ENCODE measurements around the gene ACKR4.
"Not testable (repeated sequence)": the region's sequence is repeated elsewhere in the genome, so short reads cannot be mapped to it uniquely, and the experiment has no call there.

ACKR4 gene

DNA sequence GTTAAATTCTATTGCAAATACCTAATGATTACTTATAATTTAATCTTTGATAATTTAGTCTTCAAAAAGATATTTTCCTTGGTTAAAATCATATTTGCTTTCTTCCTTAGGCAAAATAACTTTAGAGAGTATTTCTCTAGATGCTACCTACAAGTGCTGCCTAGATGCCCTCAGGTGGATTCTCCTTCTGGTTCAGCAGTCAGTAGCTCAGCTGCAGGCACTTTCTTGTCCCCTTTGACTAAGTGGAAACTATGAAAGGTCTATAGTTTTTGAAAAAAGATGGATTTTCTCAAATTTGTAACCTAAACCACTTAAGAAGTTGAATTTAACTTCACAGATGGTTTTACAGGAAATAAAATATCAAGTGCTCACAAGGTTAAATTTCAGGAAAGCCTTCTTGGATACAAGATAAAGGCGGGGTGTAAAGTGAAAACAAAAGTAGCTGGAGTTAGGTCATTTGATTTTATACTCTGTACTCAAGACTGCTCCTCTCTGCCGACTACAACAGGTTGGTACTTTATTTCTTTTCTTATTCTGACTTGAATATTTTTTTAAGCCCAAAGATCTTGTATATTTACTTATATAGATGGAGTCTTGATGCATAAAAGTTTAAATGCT is at the start of gene ACKR4:
TSS of gene ACKR4 (plus strand) at position 455 of the 618 bp plus-strand sequence. CDS start 3,128 bp downstream, outside the sequence.
- DNase-seq (ENCODE audit: low read depth in 2 of 3, low spot score in 2 of 3) = no peak

DNA sequence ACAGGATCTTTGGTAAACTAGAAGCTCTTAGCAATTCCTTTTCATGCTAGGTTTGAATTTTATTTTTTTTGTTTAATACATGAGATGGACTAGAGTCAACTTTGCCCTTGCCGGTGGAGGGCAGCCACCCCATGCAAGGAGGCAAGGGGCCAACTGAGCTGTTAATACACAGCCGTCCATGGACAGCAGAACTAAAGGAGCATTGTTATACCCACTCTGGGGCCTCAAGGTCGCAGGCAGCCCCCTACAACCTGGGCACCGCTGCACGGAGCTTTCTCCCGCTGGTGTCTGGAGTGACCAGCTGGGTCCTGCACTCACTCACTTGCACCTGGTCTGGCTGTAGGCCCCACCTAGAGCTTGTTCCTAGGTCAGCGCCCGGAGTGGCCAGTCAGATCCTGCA is 47.9 kb upstream of the ACKR4 start:
- no peak for DNase-seq (ENCODE audit: low read depth in 2 of 3, low spot score in 2 of 3)

DNA sequence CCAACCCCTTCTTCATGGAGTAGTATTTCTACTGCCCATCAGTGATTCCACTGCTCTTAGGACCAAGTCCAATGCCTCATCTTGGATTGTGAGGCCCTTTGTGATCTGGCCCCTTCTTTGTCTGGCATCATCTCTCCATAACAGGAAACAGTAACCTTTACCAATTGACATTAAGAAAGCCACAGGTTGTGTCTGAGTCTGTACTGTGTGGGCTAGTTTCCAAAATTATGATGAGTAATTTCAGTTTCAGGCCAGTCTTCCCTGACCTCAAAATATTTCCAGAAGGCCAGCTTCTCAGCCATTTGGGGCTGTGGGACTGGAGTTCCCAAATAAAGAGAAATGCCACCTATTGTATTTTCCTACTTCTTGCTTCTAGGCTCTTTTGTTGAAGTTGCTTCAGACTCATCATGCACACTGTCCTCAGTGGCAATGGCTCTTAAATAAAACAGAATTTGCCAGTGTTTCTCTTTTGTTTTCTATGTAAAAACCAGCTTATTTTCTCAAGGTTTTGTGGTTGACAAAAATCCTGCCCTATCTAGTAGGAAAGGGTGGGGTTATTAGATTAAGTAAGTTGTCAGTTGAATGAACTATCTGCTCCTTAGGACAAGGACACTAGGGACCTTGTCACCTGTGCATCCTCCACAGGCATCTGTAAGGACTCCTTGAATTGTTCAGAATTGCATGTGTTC is 47.0 kb upstream of the ACKR4 start:
- DNase-seq (ENCODE audit: low read depth in 2 of 3, low spot score in 2 of 3) = no peak

DNA sequence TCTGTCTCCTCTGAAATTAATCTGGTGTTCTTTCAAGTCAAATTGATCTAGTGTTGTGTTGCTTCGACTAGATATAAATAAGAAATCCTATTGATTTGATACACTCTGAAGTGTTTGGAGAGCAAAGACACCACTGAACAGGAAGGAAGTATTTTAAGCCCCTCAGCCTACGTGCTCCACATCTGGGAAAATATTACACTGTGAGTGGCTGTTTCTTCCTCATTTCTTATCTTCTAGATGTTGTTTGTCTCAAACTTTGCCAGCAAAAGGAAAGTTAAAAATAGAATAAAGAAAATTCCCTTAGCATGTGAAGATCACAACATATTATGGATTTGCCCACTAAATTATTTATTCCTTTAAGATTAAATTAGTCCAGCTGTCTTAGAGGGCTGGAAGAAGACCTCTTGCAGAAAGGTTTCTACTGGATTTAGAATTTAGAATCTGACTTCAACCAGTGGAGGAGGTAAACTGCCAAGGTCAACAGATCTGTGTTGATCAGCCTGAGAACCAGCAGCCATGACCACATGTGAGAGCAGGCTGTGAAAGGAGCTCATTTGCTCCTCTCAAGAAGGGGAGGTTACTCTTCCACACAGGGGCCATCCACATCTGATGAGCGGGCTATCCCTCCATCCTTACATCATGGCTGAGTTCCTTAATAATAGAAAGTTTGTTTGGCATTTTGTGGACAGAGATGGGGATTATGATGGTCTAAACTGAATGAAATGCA is 46.3 kb upstream of the ACKR4 start:
- no peak for DNase-seq (ENCODE audit: low read depth in 2 of 3, low spot score in 2 of 3)

DNA sequence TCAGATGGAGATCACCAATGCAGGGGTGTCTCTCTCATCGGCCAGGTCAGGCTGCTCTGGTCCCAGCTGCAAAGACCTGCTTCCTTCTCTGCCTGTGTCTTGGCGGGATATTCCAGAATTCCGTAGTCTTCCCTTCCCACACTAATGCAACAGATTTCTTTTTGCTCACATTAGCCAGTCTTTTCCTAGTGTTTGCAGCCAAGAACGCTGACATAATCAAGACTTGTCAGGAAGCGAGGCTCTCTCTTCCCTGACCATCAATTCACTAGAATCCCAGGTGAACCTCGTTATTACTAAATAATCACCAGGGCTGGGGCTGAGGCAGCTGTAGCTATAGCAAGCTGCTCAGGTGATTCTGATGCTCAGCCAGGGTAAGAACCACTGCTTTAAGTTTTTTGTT is 43.2 kb upstream of the ACKR4 start:
- no peak for DNase-seq (ENCODE audit: low read depth in 2 of 3, low spot score in 2 of 3)

DNA sequence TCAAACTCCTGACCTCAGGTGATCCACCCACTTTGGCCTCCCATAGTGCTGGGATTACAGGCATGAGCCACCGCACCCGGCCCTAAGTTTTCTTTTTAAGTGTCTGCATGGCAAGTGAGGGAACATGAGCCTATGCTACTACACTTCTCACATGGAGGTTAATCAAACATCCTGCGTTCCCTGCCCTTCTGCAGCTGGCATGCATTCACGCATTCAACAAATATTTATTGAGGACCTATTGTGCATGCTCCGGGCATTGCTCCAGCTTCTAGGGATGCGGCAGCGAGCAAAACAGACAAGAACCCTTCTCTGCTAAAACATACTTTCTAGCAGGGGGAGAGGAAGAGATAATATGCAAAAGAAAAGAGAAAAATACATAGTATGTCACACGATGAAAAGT is 42.6 kb upstream of the ACKR4 start:
- DNase-seq (ENCODE audit: low read depth in 2 of 3, low spot score in 2 of 3) = no peak

DNA sequence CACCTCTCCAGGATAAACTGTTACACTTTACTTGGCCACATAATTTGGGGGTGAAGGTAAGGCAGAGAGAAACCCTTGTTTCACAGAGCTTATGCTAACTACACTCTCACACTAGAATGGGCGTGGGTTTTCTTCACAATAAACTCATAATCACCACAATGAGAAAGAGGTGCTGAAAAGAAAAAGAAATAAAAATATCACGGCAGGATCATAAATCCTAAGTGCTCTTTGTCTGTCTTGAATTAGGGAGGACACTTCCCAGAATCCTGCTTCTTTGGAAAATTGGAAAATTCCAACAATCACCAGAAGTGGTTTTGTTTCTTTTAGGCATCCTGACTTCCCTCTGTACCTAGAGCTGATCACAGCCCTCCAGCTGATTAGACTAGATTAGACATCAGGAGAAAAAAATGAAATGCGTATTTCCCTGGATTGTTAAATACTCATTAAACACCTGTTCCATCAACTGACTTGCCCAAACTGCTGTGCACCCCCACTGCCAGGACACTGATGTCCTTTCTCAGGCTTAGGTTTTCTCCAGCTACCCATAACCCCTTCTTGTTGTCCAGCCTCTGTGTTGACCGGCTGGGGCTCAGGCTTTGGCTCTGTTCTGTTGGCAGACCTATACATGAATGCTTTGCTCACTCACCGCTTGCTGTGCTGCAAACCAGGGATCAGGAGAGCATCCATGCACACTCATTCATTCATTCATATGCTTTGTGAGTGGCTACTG is 41.6 kb upstream of the ACKR4 start:
- DNase-seq (ENCODE audit: low read depth in 2 of 3, low spot score in 2 of 3) = no peak

DNA sequence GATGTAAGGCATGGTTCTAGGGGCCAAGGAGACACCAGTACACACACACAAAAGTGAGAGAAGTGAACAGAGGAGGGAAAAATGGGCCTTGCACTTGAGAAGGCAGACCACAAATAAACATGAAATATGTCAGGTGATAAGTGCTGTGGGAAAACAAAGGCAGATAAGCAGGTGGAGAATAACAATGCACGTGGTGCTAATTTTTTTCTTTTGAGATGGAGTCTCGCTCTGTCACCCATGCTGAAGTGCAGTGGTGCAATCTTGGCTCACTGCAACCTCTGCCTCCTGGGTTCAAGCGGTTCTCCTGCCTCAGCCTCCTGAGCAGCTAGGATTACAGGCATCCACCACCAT is 41.1 kb upstream of the ACKR4 start:
- DNase-seq (ENCODE audit: low read depth in 2 of 3, low spot score in 2 of 3) = not testable (repeated sequence)

DNA sequence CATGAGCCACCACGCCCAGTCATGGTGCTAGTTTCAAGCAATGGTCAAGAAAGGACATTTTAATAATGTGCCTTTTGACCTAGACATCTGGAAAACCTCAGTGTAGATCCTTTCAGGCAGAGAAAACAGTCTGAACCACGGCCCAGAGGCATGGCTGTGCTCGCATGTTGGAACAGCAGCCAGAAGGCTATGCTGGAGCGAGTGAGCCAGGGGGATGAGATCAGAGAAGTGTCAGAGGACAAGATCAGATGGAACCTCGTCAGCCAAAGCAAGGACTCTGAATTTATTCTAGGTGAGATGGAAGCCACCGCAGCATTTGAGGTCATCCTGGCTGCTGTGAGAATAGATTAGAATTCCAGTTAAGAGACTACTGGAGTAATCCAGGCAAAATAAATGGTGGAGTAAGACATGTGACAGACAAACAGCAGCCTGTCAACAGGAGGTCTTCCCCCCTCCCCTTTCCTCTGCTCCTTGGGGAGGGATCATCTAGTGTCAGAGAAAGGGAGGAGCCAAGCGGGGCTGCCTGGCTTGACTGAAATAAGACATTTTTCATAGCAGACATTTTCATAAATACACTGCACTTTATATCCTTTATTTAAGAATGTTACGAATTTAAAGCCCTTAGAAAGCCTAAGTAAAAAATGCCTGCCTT is 40.4 kb upstream of the ACKR4 start:
- no peak for DNase-seq (ENCODE audit: low read depth in 2 of 3, low spot score in 2 of 3)

DNA sequence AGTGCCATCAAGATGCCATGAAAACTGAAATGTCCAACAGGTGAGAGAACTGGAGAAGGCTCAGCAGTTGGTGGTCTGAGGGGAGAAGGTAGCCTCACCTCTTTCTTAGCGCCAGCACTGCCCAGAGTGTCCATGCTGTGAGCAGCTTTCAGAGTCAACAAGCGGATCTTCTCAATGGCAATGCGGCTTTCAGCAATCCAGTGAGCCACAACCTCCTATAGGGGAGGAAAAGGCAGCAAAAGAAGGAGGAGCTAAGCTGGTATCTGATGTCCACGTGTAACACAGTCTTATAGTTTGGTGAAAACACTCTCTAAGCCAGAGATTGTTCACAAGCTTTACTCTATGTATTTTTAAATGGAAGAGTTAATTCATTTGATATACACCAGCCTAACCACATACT is 36.1 kb upstream of the ACKR4 start:
- DNase-seq (ENCODE audit: low read depth in 2 of 3, low spot score in 2 of 3) = no peak

DNA sequence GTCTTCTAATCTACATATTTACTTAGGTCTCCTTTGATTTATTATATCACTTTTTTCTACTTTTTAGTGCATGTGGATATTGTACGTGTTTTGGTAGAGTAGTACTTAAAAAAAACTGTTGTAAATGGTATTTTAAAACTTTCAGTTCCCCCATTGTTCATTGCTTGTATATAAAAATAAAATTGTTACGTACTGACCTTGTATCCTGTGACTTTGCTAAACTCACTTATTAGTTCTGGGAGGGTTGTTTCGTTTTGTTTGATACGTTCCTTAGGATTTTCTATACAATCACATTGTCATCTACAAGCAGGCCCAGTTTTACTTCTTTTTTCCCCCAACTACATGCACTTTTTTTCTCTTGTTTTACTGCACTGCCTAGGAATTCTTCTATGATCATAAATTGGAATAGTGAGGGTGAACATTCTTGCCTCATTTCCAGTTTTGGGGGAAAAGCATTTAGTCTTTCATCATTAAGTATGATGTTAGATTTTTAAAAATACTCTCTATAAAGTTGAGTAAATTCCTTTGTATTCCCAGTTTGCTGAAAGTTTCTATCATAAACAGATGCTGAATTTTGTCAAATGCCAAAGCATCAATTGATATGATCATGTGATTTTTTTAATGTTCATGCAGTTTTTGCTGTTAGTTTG is 33.5 kb upstream of the ACKR4 start:
- DNase-seq (ENCODE audit: low read depth in 2 of 3, low spot score in 2 of 3) = no peak

DNA sequence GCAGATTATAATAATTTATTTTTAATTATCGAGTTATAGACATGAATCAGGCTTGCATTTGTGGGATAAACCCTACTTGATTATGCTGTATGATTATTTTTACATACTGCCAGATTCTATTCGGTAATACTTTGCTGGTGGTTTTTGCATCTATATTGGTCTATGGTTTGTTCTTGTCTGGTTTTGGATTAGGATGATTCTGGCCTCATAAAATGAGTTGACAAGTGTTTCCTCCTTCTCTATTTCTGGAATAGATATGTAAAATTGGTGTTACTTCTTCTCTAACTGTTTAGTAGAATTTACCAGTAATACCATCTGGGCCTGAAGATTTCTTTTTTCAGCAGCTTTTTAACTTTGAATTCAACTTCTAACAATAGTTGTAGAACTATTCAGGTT is 33.0 kb upstream of the ACKR4 start:
- no peak for DNase-seq (ENCODE audit: low read depth in 2 of 3, low spot score in 2 of 3)

DNA sequence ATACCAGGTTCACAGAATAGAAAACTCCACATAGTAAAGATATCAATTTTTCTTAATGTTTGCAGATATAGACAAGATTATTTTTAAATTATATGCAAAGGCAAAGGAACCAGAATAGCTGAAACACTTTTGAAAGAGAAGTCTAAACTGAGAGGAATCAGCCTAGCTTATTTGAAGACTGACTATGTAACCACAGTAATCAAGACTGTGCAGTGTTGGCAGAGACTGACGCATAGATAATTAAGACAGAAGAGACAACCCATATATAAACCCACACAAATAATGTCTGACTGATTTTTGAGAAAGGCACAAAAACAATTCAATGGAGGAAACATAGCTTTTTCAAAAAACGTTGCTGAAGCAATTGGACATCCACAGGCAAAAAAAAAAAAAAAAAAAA is 28.6 kb upstream of the ACKR4 start:
- no peak for DNase-seq (ENCODE audit: low read depth in 2 of 3, low spot score in 2 of 3)

DNA sequence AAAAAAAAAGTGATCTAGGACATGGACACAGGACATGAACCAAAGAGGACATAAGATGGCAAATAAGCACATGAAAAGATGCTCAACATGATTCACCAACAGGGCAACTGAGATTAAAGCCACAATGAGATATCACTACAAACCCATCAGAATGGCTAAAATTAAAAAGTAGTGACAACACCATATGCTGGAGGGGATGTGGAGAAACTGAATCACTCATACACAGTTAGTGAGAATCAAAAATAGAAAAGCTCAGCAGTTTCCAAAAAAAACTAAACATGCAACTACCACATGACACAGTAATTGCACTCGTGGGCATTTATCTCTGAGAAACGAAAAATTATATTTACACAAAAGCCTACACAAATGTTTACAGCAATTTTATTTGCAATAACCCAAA is 27.9 kb upstream of the ACKR4 start:
- DNase-seq (ENCODE audit: low read depth in 2 of 3, low spot score in 2 of 3) = no peak

DNA sequence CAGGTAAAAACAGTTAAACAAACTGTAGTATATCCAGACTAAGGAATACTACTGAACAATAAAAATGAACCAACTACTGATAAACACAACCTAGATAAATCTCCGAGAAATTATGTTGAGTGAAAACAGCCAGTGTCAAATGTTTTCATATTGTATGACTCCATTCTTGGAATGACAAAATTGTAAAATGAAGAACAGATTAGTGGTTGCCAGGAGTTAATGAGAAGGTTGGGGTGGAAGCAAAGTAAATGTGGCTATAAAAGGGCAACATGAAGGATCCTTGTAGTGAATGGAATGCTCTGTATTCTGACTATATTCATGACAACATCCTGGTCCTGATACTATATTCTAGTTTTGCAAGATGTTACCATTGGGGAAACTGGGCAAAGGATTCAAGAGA is 27.5 kb upstream of the ACKR4 start:
- DNase-seq (ENCODE audit: low read depth in 2 of 3, low spot score in 2 of 3) = no peak

DNA sequence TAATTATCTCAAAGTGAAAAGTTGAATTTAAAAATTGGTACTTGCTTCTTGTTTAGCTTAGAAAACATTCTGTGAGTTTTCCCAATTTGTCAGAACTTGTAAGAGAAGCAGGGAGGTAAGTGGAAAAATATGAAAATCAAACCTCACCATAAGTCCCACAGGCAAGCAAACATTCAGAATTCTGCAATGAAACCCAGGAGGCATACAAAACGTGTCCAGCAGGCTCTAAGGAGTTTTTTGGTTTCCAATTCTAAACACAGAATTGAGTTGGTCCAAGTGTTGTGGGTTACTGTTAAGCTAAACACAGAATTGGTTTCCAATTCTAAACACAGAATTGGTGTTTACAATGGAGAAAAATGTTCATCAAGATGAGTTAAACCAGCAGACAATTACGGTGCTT is 27.1 kb upstream of the ACKR4 start:
- no peak for DNase-seq (ENCODE audit: low read depth in 2 of 3, low spot score in 2 of 3)

DNA sequence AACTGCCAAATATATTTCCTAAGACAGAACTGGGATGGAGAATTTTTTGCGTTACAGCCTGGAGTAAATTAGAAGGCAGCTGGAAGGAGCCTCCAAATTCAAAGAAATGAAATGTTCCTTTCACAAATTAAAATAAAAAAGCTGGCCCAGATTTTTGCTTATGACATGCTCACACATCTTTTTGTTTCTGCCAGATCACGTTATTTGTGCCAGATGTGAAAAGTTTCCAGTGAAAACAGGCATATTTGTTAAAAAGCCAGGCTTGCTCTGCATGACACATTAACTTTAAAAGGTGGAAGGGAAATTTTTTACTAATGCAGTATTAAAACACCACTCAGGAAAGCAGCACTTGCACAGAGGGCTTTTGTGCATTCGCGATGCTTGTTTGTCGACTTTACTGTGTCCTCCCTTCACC is 23.3 kb upstream of the ACKR4 start:
- no peak for DNase-seq (ENCODE audit: low read depth in 2 of 3, low spot score in 2 of 3)

DNA sequence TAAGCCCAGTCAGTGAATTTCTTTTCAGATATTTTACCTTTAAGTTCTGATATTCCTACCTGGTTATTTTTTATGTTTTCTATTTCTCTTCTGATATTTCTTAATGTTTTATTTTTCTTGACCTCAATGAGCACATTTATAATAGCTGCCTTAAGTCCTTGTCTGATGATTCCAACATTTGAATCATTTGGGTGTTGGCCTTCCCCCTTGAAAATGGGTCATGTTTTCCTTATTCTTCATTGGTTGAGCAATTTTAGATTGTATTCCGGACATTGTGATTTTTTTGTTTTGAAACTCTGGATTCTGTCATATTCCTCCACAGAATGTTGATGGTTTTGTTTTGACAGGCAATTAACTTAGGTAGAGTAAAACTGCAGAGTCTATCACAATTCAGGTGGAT is 9.7 kb upstream of the ACKR4 start:
- DNase-seq (ENCODE audit: low read depth in 2 of 3, low spot score in 2 of 3) = no peak

DNA sequence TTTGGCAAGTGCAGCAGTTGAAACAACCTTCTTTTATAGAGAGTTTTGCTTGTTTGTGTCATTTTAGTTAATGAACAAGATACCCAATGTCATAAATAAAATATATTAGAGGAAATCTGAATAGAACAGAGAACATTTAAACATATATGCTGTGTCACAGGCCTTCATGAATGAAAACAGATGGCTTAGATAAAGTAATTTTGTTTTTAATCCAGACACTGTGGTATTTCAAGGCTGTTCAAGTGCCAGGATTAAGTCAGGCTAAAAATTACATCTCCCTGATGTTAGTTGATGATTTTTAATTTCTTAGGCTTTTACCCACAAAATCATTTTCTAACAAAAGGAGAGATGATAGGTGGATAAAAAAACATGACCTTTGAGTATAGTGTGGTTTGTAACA is 4.9 kb upstream of the ACKR4 start:
- DNase-seq (ENCODE audit: low read depth in 2 of 3, low spot score in 2 of 3) = no peak

DNA sequence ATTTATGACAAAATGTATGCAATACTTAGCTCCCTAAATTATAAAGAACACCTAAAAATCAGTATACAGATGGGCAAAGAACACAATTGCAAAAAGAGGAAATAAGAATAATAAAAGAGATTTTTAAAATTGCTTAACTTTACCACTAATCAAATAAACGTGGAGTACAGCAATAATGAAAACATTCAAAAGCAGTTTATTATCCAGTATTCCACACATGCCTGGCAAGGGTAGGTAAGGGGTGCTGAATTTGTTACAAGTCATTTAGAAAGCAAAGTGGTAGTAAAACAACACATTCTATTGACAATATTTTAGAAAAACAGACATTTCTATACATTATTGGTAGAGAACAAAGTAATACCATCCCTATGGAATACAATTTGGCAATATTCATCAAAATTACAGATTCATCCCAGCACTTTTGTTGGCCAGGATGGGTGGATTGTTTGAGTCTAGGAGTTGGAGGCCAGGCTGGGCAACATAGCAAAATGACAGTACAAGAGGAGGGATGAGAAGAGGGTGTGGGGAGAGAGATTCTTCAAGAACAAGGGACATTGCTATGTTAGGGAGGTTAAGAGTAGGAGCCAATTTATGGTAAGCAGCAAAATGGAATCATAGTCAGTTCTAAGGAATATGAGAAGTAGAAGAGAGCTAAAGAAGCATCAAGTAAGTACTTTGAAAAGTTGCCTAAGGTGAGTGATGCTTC is 3.7 kb upstream of the ACKR4 start:
- no peak for DNase-seq (ENCODE audit: low read depth in 2 of 3, low spot score in 2 of 3)

Data from activated CD8-positive, alpha-beta memory T cell treated with anti-CD3 and anti-CD28 coated beads for 48 hours (primary cell).